ENCODE data around the gene SMIM26. TPM values are rescaled to one million over a fixed set of nuclear protein-coding genes. Genes with fewer than 3 reads are reported as not detected.
"Not testable (repeated sequence)": the region's sequence is repeated elsewhere in the genome, so short reads cannot be mapped to it uniquely, and the experiment has no call there.

SMIM26 gene, protein sequence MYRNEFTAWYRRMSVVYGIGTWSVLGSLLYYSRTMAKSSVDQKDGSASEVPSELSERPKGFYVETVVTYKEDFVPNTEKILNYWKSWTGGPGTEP
- total RNA-seq (2014; rRNA removed; shearing (Covaris generic)): 169 and 202 TPM in 2 replicates

GRCh38 chr20:18566892-18567738, at the start of gene SMIM26:
TSS of gene SMIM26 (plus strand) at chr20:18567432. CDS start at chr20:18567479, 47 bp downstream.
- peak; percentile 86 for DNase-seq (ENCODE audit: low spot score)

- DNase-seq (ENCODE audit: low spot score): peak; percentile 77
These were observed 45.2 kb upstream of the SMIM26 start for GRCh38 chr20:18522066-18522465.

- DNase-seq (ENCODE audit: low spot score): no peak
These were observed 44.2 kb upstream of the SMIM26 start for GRCh38 chr20:18523066-18523465.

DNA sequence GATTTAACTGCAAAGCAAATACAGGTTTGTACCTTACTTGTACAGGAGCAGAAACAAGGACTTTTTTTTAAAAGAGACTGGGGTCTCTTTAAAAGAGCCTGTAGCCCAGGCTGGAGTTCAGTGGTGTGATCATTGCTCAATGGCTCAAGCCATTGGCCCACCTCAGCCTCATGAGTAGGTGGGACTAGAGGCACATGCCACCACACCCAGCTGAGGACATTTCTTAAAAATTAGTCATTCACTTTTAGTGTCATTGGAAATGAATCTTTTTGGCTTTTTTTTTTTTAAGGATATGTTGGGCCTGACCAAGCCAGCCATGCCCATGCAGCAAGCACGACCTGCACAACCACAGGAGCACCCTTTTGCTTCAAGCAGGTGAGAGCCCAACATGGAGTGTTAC, 42.6 kb upstream of the SMIM26 start:
- peak; percentile 90 for DNase-seq (ENCODE audit: low spot score)

DNA sequence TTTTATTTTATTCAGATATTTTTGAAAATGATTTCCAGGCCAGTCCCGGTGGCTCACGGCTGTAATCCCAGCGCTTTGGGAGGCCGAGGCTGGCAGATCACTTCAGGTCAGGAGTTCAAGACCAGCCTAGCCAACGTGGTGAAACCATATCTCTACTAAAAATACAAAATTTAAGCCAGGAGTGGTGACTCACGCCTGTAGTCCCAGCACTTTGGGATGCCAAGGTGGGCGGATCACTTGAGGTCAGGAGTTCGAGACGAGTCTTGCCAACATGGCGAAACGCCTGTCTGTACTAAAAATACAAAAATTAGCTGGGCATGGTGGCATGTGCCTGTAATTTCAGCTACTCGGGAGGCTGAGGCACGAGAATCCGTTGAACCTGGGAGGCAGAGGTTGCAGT, 40.5 kb upstream of the SMIM26 start:
- not testable (repeated sequence) for DNase-seq (ENCODE audit: low spot score)

GRCh38 chr20:18527339-18527738, 39.9 kb upstream of the SMIM26 start:
- DNase-seq (ENCODE audit: low spot score): no peak

GRCh38 chr20:18527836-18528235, 39.4 kb upstream of the SMIM26 start:
- DNase-seq (ENCODE audit: low spot score): no peak

DNA sequence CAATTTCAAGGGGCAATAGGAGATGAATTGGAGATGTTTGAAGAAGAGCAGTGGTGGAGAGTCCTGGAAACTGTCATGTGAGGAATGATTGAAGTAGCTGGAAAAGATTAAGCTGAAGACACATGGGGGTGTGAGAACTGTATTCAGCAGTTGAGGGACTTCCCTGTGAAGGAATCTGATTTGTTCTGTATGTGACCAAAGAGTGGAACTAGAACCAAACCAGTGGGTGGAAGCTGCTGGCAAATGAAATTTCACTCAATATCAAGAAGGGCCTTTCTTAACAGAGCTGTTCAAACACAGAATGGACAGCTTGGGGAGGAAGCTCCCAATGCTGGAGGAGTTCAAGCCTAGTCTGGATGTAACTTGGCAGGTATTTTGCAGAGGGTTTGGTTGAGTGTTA, 38.2 kb upstream of the SMIM26 start:
- no peak for DNase-seq (ENCODE audit: low spot score)

DNA sequence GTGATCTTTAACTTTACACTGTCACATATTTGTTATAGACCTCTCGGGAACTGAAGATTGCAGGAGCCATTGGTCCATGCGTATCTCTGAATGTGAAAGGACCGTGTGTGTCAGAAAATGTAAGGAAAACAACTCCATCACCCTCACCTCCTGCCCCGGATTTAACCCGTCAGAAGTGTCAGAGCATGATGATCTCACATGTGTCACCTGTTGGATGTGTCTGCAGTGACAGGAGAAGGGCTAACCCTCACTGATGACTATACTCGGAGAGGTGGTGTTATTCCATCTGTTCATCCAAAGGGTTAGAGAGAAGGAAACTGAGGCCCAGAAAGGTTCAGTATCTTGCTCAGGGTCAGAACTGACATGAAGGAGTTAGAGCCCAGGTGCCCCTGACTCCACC, 34.6 kb upstream of the SMIM26 start:
- no peak for DNase-seq (ENCODE audit: low spot score)

GRCh38 chr20:18533491-18533890, 33.7 kb upstream of the SMIM26 start:
- no peak for DNase-seq (ENCODE audit: low spot score)

DNA sequence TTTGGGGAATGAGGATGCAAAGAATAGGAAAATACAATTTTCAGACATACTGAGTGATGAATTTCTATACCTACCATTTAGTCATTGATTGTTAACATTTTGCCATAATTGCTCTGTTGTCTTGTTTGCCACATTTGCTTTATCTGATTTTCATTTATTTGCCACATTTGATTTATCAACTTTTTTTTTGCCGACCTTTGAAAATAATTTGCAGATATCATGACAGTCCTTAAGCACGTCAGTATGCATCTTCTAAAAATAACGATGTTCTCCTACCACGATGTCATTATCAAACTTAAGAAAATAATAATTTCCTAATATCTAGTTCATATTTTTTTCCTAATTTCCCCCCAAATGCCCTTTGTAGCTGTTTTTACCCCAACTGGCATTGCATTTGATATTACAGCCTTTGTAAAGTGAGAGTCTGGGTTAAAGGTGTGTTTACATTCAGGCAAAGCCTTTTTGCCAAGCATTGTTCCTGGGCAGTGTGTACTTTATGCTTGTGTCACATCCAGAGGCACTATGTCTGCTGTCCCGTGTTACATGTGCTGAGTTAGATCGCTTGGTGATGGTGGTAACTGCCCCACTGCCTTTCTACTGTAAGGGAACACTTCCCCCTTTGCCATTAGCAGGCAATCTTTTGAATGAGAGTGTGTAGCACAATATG, 33.1 kb upstream of the SMIM26 start:
- no peak for DNase-seq (ENCODE audit: low spot score)

GRCh38 chr20:18537651-18538050, 29.6 kb upstream of the SMIM26 start:
- DNase-seq (ENCODE audit: low spot score): no peak

GRCh38 chr20:18541741-18542140, 25.5 kb upstream of the SMIM26 start:
- no peak for DNase-seq (ENCODE audit: low spot score)

DNA sequence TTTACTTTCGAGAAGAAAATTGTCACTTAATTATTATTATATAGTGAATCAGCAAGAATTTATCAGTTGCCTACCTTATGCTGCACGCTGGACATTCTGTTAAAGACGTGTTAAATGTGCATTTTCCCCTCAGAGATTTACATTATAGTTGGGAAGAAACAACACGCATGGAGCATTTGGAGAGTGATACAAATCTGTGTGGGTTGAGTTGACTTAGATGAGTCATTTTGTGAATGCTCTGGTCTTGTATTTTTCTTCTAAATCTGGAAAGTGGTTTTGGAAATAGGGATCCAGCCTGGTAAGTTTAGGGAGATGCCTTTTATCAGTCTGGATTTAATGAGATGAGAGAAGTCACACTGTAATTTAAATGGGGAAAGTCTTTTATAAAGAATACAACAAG, 24.0 kb upstream of the SMIM26 start:
- DNase-seq (ENCODE audit: low spot score): no peak

DNA sequence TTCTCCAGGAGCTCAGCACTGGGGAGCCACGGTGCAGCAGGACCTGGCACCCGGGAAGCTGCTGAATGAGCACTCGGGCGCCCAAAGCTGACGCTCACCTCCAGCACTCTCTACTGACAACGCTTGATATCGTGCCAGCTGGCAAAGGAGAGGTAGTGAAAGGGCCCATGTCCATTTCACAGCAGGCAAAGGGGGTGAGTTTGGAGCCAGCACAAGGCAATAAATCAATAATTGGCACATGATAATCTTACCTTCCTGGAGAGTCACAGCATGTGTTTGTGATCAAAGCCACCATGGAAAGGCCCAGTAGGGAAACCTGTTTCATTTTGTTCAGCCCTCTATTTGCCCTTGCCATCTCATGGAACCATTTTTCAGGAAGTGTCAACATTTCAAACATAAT, 23.3 kb upstream of the SMIM26 start:
- DNase-seq (ENCODE audit: low spot score): no peak

- DNase-seq (ENCODE audit: low spot score): no peak
These were observed 21.7 kb upstream of the SMIM26 start for GRCh38 chr20:18545566-18545965.

DNA sequence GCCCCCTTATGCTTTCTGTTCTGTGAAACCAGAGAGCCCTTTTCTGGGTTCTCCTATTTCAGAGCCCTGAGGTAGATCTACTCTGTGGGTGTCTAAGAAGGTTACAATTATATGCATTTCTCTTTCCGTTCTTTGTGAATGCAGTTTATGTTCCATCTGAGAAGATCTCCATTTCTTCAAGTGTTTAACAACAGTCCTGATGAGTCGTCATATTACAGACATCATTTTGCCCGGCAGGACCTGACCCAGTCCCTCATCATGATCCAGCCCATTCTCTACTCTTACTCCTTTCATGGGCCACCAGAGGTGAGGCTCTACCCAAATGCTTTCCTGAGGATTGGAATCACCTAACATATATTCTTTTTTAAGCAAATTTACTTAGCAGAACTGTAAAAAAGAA, 18.8 kb upstream of the SMIM26 start:
- no peak for DNase-seq (ENCODE audit: low spot score)

- DNase-seq (ENCODE audit: low spot score): no peak
These were observed 13.5 kb upstream of the SMIM26 start for GRCh38 chr20:18553746-18554145.

DNA sequence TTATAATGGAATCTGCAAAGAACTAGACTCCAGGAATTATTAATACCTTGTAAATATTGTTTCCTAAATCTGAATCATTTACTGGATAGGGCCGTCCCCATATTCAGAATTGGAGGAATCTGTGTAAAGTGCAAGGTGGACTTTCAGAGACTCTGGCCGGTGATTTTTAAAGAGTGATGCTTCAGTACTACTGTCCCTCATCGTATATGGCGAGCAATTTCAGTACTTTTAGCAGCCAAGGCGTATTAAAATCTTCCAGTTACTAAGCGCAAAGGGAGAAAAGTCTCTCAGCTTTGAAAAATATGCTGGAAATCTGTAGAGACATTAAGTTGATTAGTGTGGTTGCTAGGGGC, 483 bp downstream of the SMIM26 start:
- DNase-seq (ENCODE audit: low spot score): peak; percentile 22

DNA sequence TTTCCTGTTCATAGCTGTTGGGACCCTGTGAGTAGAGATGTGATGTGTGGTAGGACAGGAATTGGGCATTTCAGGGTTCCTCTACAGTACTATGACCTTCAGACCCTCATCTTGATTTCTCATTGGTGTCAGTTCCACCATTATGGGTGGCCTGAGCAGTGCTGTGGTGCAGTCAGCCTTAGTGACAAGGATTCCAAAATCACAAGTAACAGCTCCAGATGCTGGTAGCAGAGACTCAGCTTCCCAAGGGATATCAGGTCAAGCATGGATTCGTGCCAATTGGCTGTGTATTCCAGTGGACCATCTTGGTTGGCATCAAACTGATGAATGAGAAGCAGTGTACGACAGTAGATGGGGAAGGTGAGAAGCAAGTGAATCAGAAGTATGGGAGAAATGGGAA, 3.8 kb downstream of the SMIM26 start:
- no peak for DNase-seq (ENCODE audit: low spot score)

GRCh38 chr20:18571578-18571977, 4.3 kb downstream of the SMIM26 start:
- no peak for DNase-seq (ENCODE audit: low spot score)

DNA sequence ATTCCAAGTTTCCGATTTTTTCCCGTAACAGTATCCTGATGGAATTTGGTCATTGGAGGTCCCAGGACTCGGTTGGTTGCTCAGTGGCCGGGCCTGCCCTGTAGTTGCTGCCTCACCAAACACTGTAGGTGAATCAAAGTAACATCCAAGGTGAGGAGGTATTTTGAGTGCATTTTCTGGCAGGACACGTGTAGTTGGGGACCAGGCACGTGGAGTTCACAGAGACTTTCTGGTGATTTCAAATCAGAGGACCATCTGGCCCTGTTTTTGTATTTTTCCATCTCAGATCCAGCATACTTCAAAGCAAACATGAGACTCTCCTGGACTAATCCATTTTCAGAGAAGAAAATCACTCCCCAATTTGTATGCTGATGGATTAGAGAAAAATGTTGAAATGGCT, 10.7 kb downstream of the SMIM26 start:
- no peak for DNase-seq (ENCODE audit: low spot score)

- no peak for DNase-seq (ENCODE audit: low spot score)
These were observed 11.3 kb downstream of the SMIM26 start for GRCh38 chr20:18578581-18578980.

Data from A172 (cell line).